Measurements from ENCODE around the gene JPH2. TPM values are rescaled to one million over a fixed set of nuclear protein-coding genes. Genes with fewer than 3 reads are reported as not detected.

Gene JPH2
- total RNA-seq, 1 donor from 2014 or later = 2.9 TPM

- no peak for DNase-seq (ENCODE audit: low read depth)
- H3K4me3 ChIP-seq (ENCODE audit: low read depth, low read length) = no peak overlapping the region
- TF ChIP-seq, protein P1, sequence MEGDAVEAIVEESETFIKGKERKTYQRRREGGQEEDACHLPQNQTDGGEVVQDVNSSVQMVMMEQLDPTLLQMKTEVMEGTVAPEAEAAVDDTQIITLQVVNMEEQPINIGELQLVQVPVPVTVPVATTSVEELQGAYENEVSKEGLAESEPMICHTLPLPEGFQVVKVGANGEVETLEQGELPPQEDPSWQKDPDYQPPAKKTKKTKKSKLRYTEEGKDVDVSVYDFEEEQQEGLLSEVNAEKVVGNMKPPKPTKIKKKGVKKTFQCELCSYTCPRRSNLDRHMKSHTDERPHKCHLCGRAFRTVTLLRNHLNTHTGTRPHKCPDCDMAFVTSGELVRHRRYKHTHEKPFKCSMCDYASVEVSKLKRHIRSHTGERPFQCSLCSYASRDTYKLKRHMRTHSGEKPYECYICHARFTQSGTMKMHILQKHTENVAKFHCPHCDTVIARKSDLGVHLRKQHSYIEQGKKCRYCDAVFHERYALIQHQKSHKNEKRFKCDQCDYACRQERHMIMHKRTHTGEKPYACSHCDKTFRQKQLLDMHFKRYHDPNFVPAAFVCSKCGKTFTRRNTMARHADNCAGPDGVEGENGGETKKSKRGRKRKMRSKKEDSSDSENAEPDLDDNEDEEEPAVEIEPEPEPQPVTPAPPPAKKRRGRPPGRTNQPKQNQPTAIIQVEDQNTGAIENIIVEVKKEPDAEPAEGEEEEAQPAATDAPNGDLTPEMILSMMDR (conservative IDR thresholded peaks at IDR 0.05; ENCODE audit: low read depth, low read length) = no peak
Measured at GRCh38 chr20:44081888-44082287, 105.1 kb downstream of the JPH2 start.

DNA sequence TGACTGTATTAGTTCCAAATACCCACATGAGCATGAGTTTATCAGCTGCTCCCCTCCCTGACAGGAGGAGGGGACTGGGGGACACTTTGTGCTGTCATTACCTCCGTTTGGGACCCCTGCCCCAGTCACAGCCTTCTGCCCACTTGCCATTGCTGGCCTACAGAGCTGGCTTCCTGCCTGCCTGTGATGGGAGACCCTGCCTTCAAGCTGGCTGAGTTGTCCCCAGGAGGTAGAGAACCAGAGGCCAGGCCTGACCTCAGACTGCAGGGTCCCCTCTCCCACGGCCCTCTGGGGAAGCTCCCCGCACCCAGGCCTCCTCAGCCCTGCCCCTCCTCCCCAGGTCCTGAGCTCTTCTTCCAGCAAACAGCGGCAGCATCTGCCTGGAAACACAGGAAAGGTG, 105.5 kb downstream of the JPH2 start:
- H3K4me3 ChIP-seq (ENCODE audit: low read depth, low read length) = no peak overlapping the region
- no peak for DNase-seq (ENCODE audit: low read depth)
- TF ChIP-seq, protein P1 (conservative IDR thresholded peaks at IDR 0.05; ENCODE audit: low read depth, low read length) = no peak

DNA sequence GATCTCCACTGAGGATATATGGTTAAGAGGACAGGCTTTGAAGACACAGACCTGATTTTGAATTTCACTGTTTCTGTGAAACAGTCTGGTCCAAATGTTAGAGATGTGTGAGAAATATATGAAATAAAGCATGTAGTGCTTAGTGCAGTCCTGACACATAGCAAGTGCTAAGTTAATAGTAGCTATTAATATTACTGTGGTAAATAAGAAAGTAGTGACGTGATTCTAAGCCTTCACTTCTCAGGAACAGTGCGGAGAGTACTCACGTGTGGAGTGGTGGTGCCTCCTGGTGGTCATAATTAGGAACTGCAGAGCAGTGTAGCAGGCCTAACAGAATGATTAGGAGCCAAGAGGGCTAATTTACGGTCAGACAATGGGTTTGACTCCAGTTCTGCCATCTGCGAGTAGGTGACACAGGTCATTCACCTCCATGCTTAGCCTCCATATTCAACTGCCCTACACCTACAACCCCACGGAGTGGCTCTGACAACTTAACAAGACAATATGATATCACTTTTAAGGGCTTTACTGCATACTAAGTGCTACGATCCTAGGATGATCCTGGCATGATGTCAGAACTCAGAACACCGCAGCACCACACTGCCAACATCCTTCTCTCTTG, 106.2 kb downstream of the JPH2 start:
- no peak overlapping the region for H3K4me3 ChIP-seq (ENCODE audit: low read depth, low read length)
- no peak for DNase-seq (ENCODE audit: low read depth)
- TF ChIP-seq, protein P1 (conservative IDR thresholded peaks at IDR 0.05; ENCODE audit: low read depth, low read length) = peak; percentile 98

DNA sequence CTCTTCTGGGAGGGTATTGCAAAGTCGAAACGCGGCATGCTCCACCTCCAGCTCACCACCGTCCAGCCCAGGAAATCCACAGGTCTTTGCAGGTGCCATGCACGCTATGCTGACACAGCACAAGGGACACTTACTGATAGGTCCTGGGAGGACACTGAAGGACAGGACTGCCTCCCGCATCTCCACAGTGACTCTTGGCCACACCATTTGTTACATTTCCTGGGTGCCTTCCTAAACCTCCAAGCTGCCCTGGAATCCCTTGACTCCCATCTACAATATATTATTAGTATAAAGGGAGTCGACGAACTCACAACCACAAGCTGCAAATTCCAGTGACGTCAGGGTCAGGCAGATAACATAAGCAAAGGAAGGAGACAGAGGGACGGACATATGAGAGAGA, 106.9 kb downstream of the JPH2 start:
- no peak for DNase-seq (ENCODE audit: low read depth)
- TF ChIP-seq, protein P1 (conservative IDR thresholded peaks at IDR 0.05; ENCODE audit: low read depth, low read length) = no peak
- H3K4me3 ChIP-seq (ENCODE audit: low read depth, low read length) = no peak overlapping the region

- TF ChIP-seq, protein P1 (conservative IDR thresholded peaks at IDR 0.05; ENCODE audit: low read depth, low read length) = no peak
- no peak overlapping the region for H3K4me3 ChIP-seq (ENCODE audit: low read depth, low read length)
- DNase-seq (ENCODE audit: low read depth) = no peak
Measured at GRCh38 chr20:44079291-44079690, 107.7 kb downstream of the JPH2 start.

DNA sequence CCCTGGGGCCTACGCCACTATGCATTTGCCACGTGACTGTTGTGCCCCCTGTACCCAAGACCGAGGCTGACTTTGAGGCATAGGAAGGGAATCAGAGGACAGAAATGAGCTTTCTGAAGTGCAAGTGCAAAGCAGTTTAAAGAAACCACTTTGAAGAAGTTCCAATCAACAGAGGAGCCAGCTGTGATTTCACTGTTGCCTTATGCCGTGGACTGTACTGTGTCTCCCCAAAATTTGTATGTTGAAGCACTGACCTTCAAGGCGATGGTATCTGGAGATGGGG, 111.1 kb downstream of the JPH2 start:
- TF ChIP-seq, protein P1 (conservative IDR thresholded peaks at IDR 0.05; ENCODE audit: low read depth, low read length) = no peak
- H3K4me3 ChIP-seq (ENCODE audit: low read depth, low read length) = no peak overlapping the region
- DNase-seq (ENCODE audit: low read depth) = no peak

GRCh38 chr20:44075191-44075949, 111.6 kb downstream of the JPH2 start:
- no peak overlapping the region for H3K4me3 ChIP-seq (ENCODE audit: low read depth, low read length)
- DNase-seq (ENCODE audit: low read depth) = no peak
- TF ChIP-seq, protein P1 (conservative IDR thresholded peaks at IDR 0.05; ENCODE audit: low read depth, low read length) = no peak
